Endodermal cell (in vitro differentiated cells): ENCODE results near the gene PRR22. TPM values are rescaled to one million over a fixed set of nuclear protein-coding genes. Genes with fewer than 3 reads are reported as not detected.

Source experiments
- DNase-seq: peaks from one replicate; pipeline ENCODE4 v3.0.0-alpha.2; 2017
- H3K27ac ChIP-seq: 2 replicates; pipeline ENCODE4 v1.5.1; 2013; ENCODE audit warnings: mild to moderate bottlenecking, low read depth, low read length, moderate library complexity
- H3K27me3 ChIP-seq: 2 replicates; pipeline ENCODE4 v1.6.1; 2013; ENCODE audit warnings: mild to moderate bottlenecking, low read length, moderate library complexity; ENCODE audit not compliant: insufficient read depth, control insufficient read depth, poor library complexity, severe bottlenecking
- H3K36me3 ChIP-seq: 2 replicates; pipeline ENCODE4 v1.7.0; 2013; ENCODE audit warnings: mild to moderate bottlenecking, low read length, moderate library complexity; ENCODE audit not compliant: control insufficient read depth, insufficient read depth
- H3K4me1 ChIP-seq: one replicate; pipeline ENCODE4 v1.7.0; 2013; ENCODE audit warnings: low read length; ENCODE audit not compliant: control insufficient read depth, insufficient read depth
- H3K4me3 ChIP-seq: 2 replicates; pipeline ENCODE4 v1.5.1; 2013; ENCODE audit warnings: mild to moderate bottlenecking, low read length, moderate library complexity
- H3K9ac ChIP-seq: 2 replicates; pipeline ENCODE4 v1.6.1; 2013; ENCODE audit warnings: mild to moderate bottlenecking, low read length, moderate library complexity; ENCODE audit not compliant: poor library complexity, severe bottlenecking; ENCODE audit errors: extremely low read depth
- H3K9me3 ChIP-seq: 2 replicates; pipeline ENCODE4 v1.6.1; 2013; ENCODE audit warnings: mild to moderate bottlenecking, low read length, moderate library complexity; ENCODE audit not compliant: control insufficient read depth
- H3K27ac Mint-ChIP-seq: 2 replicates; pipeline ENCODE4 v1.8.0; 2020; ENCODE audit warnings: mixed read lengths
- H3K27me3 Mint-ChIP-seq: 2 replicates; pipeline ENCODE4 v1.8.0; 2021; ENCODE audit warnings: mild to moderate bottlenecking, mixed read lengths; ENCODE audit not compliant: insufficient read depth
- H3K36me3 Mint-ChIP-seq: 2 replicates; pipeline ENCODE4 v1.8.0; 2020; ENCODE audit warnings: low read depth, mixed read lengths
- H3K4me1 Mint-ChIP-seq: 2 replicates; pipeline ENCODE4 v1.8.0; 2020; ENCODE audit warnings: mixed read lengths
- H3K4me3 Mint-ChIP-seq: 2 replicates; pipeline ENCODE4 v1.8.0; 2020; ENCODE audit warnings: mild to moderate bottlenecking, moderate library complexity, mixed read lengths
- H3K9me3 Mint-ChIP-seq: 2 replicates; pipeline ENCODE4 v1.8.0; 2020; ENCODE audit warnings: mild to moderate bottlenecking, mixed read lengths
- WGBS, 2 experiments: methylation state at CpG; one replicate each; pipeline versions ENCODE4 v1.1.5 to v1.1.7; 2013; ENCODE audit warnings: missing lambda C conversion rate in 2 of 2, mixed read lengths in 1 of 2; ENCODE audit not compliant: insufficient coverage in 1 of 2, insufficient read length in 1 of 2; 5-methylcytosine and 5-hydroxymethylcytosine counted together
- total RNA-seq, 2 donors: library from RNA; stranded (reverse); fragmentation: NEBNext Ultra II Directional in 1 of 2; extraction: Animal tissue kit (Norgen Biotek cat#: 25700) in 1 of 2; gene quantifications; 2 replicates in 1 of 2; 3 replicates in 1 of 2; pipeline ENCODE4 v1.2.1, GENCODE V29; 2021
- TF ChIP-seq, protein P1 (sequence below): fragments of 200-600 bp; sonication (generic); conservative IDR thresholded peaks from 2 replicates; pipeline ENCODE4 v1.5.0; 2021; ENCODE audit warnings: antibody characterized with exemption, mild to moderate bottlenecking

PRR22 gene
- total RNA-seq, 2 donors from 2014 or later, result 1.9 to 3.6 TPM

GRCh38 chr19:5822181-5822844 lies 37.8 kb upstream of the PRR22 start:
- Mint-ChIP-seq H3K4me3 (no peak overlapping the region), H3K4me1 (no peaks in the 10 kb centered on the region)
- WGBS, 2 experiments, result 87% methylated on average over 28 to 30 of the region's 30 CpGs

GRCh38 chr19:5821521-5822180 lies 37.1 kb upstream of the PRR22 start:
- DNase-seq, result no peak
- H3K36me3 Mint-ChIP-seq, result peaks cover 2% of the 10 kb centered on the region
- no peak overlapping the region for H3K4me3 Mint-ChIP-seq
- Histone ChIP-seq H3K4me1 (no peaks in the 10 kb centered on the region), H3K27me3 (no peaks in the 10 kb centered on the region), H3K4me3 (no peak overlapping the region), H3K9me3 (no peaks in the 10 kb centered on the region), H3K9ac (no peak overlapping the region), H3K27ac (no peak overlapping the region), H3K36me3 (no peaks in the 10 kb centered on the region)
- TF ChIP-seq, protein P1, sequence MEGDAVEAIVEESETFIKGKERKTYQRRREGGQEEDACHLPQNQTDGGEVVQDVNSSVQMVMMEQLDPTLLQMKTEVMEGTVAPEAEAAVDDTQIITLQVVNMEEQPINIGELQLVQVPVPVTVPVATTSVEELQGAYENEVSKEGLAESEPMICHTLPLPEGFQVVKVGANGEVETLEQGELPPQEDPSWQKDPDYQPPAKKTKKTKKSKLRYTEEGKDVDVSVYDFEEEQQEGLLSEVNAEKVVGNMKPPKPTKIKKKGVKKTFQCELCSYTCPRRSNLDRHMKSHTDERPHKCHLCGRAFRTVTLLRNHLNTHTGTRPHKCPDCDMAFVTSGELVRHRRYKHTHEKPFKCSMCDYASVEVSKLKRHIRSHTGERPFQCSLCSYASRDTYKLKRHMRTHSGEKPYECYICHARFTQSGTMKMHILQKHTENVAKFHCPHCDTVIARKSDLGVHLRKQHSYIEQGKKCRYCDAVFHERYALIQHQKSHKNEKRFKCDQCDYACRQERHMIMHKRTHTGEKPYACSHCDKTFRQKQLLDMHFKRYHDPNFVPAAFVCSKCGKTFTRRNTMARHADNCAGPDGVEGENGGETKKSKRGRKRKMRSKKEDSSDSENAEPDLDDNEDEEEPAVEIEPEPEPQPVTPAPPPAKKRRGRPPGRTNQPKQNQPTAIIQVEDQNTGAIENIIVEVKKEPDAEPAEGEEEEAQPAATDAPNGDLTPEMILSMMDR, result no peak
- H3K27me3 Mint-ChIP-seq, result peaks cover 8% of the 10 kb centered on the region
- H3K9me3 Mint-ChIP-seq, result peaks cover 2% of the 10 kb centered on the region
- H3K27ac Mint-ChIP-seq, result no peak overlapping the region
- H3K4me1 Mint-ChIP-seq, result no peaks in the 10 kb centered on the region
- WGBS, 2 experiments, result 87% methylated on average over 8 of the region's 8 CpGs

More at GRCh38 chr19:5822181-5822844, 37.8 kb upstream of the PRR22 start:
- Histone ChIP-seq H3K36me3 (no peaks in the 10 kb centered on the region), H3K9me3 (no peaks in the 10 kb centered on the region), H3K4me3 (no peak overlapping the region), H3K27ac (no peak overlapping the region), H3K27me3 (no peaks in the 10 kb centered on the region), H3K4me1 (no peaks in the 10 kb centered on the region), H3K9ac (no peak overlapping the region)
- peaks cover 2% of the 10 kb centered on the region for H3K9me3 Mint-ChIP-seq
- no peak for DNase-seq
- H3K36me3 Mint-ChIP-seq, result peaks cover 2% of the 10 kb centered on the region
- TF ChIP-seq, protein P1, result no peak
- peaks cover 2% of the 10 kb centered on the region for H3K27me3 Mint-ChIP-seq
- no peak overlapping the region for H3K27ac Mint-ChIP-seq

GRCh38 chr19:5820785-5821184 lies 36.2 kb upstream of the PRR22 start:
- Mint-ChIP-seq H3K4me1 (no peaks in the 10 kb centered on the region), H3K9me3 (peaks cover 2% of the 10 kb centered on the region)
- H3K36me3 ChIP-seq, result no peaks in the 10 kb centered on the region

More at GRCh38 chr19:5820785-5821184, 36.2 kb upstream of the PRR22 start:
- no peak overlapping the region for H3K4me3 ChIP-seq
- H3K9ac ChIP-seq, result no peak overlapping the region
- Mint-ChIP-seq H3K4me3 (no peak overlapping the region), H3K27me3 (peaks cover 12% of the 10 kb centered on the region), H3K27ac (no peak overlapping the region), H3K36me3 (peaks cover 2% of the 10 kb centered on the region)
- no peaks in the 10 kb centered on the region for H3K4me1 ChIP-seq
- TF ChIP-seq, protein P1, result no peak
- no peaks in the 10 kb centered on the region for H3K9me3 ChIP-seq
- no peak for DNase-seq
- 81 to 90% methylated on average over 4 to 6 of the region's 6 CpGs for WGBS, 2 experiments
- no peak overlapping the region for H3K27ac ChIP-seq
- no peaks in the 10 kb centered on the region for H3K27me3 ChIP-seq
